ENCODE data around the gene HOXC9.

Gene HOXC9

DNA sequence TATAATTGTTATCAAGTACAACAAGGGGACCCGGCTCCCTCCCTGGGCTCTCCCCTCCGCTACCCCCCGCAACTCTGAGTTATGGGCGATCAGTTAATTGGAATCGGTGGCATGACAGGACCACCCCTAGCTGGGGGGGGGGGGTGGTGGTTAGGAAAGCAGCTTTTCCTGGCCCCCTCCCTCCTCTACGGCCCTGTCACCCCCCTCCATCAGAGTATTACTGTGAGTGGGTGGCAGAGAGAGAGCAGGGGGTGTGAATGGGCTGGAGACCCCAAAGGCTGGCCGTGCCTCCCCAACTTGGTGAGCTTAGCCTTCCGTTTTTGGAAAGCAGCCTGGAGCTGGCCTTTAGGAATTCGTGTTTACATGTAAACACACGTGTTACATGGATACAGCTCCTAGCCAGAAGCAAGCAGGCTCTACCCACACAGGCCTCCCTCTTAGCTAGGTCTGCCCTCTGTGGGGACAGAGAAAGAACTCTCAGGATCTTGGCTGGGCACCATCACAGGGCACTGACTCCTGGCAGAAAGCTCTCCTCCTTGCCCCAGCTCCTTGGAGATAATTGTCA, 52.6 kb downstream of the HOXC9 start:
- Histone ChIP-seq H3K27ac (ENCODE audit: low read depth, low read length, poor library complexity, severe bottlenecking) (no peak overlapping the region), H3K4me2 (ENCODE audit: low read length) (peak overlapping the region; percentile 81)
- TF ChIP-seq EZH2 (IDR thresholded peaks at IDR 0.05; ENCODE audit: borderline replicate concordance, low read length), result no peak
- TF ChIP-seq, protein P1, sequence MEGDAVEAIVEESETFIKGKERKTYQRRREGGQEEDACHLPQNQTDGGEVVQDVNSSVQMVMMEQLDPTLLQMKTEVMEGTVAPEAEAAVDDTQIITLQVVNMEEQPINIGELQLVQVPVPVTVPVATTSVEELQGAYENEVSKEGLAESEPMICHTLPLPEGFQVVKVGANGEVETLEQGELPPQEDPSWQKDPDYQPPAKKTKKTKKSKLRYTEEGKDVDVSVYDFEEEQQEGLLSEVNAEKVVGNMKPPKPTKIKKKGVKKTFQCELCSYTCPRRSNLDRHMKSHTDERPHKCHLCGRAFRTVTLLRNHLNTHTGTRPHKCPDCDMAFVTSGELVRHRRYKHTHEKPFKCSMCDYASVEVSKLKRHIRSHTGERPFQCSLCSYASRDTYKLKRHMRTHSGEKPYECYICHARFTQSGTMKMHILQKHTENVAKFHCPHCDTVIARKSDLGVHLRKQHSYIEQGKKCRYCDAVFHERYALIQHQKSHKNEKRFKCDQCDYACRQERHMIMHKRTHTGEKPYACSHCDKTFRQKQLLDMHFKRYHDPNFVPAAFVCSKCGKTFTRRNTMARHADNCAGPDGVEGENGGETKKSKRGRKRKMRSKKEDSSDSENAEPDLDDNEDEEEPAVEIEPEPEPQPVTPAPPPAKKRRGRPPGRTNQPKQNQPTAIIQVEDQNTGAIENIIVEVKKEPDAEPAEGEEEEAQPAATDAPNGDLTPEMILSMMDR (IDR thresholded peaks at IDR 0.05; ENCODE audit: low read length), result no peak

More for the DNA sequence above, 52.6 kb downstream of the HOXC9 start:
- Histone ChIP-seq H4K20me1 (ENCODE audit: insufficient read depth, low read length) (no peaks in the 10 kb centered on the region), H3K9ac (ENCODE audit: low read length) (peak overlapping the region; percentile 91), H3K9me2 (ENCODE audit: low read depth, low read length) (no peaks in the 10 kb centered on the region), H3K36me3 (ENCODE audit: insufficient read depth, low read length) (no peaks in the 10 kb centered on the region), H3F3A (ENCODE audit: insufficient read depth, low read length) (no peaks in the 10 kb centered on the region), H3K4me1 (ENCODE audit: insufficient read depth, low read length, severe bottlenecking) (peaks cover 31% of the 10 kb centered on the region), H2AFZ (ENCODE audit: low read length) (0 out of 2 replicates have a peak overlapping the region, but pooled peaks have one; percentile 65), H3K27me3 (ENCODE audit: insufficient read depth, low read length) (no peaks in the 10 kb centered on the region), H3K4me3 (ENCODE audit: low read depth, low read length, poor library complexity, severe bottlenecking) (peak overlapping the region; percentile 77), H3K79me2 (ENCODE audit: insufficient read depth, low read length) (no peaks in the 10 kb centered on the region), H3K9me3 (ENCODE audit: low read length) (no peaks in the 10 kb centered on the region)

All from OCI-LY1 (cell line).